Activated CD8-positive, alpha-beta memory T cell treated with anti-CD3 and anti-CD28 coated beads, Interleukin-2, amount 50 U/mL, for 1 hour (primary cell): ENCODE measurements around the gene FAM114A1.
"Not testable (repeated sequence)": the region's sequence is repeated elsewhere in the genome, so short reads cannot be mapped to it uniquely, and the experiment has no call there.

Experiments used
- DNase-seq: peaks from one replicate; pipeline ENCODE4 v3.0.0-alpha.2; 2020; ENCODE audit errors: extremely low read depth

Gene FAM114A1

DNA sequence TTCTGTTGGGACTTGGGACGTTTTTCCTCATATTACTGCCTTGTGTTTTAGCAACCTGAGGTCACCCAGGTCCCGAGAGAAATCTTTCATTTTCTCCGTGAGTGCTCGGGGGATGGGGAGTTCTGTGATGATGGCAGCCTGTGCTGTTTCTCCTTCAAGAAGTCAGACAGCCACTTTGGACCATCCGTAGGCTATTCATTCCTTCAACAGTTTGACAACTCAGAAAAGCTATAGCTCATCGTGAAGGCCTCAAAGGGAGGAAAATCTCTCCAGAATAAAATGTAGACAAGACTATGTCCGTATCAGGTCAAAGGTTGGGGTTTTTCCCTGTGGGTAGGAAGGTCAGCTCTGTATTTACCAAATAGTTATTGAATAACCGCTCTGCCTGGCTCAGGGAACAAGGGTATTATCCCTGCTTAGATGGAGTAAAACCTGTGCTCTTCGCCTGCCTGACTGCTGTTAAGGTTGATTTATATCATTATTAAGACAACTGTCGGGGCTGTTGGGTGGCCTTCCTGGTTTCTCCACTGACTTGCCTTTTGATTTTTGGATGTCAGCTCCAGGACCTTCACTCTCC is 36.6 kb downstream of the FAM114A1 start:
- DNase-seq, result no peak

DNA sequence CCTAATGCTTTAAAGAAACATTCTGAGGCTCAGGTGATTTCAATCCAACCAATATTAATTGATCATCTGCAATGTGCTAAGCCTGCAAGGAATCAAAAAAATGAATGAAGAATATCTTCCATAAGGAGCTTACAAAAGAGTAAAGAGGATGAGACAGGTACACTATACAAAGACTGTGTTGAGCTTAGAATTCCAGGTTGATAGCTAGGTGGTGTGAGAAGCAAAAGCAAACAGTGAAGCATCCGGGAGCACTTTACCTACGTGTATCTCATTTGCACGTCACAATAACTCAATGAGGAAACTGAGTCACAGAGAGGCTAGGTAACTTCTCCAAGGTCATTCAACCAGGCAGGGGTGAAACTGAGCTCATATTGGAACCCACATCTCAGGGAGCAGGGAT is 37.1 kb downstream of the FAM114A1 start:
- DNase-seq, result no peak

DNA sequence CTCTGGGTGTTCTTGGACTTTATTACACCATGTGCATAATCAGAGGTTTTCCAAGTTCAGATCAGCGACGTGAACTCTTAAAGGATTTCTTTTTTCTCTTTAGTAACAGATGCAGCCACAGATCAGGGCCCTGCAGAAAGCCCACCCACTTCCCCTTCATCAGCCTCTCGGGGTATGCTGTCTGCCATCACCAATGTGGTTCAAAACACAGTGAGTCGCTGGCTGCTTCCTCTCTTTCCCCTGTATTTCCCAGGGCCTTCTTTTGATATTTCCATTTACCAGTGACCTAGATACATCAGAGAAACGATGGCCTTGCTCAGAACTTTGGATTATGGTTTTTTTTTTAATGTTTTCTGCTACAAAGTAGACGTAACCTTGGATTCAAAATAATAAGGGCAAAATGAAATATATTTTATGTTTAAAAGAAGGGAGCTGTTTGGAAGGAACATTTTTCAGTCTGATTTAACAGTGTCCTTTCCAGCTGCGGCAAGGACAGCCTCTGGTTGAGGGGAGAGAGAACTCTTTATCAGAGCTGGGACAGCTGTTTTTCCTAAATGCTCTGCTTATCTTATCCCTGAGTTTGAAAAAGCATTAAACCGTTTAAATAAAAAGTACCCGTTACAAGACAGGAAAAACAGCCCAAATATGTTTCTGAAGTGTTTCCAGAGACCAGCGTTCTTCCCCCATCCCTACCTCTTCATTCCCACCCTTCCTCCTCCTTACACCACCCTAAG is 38.2 kb downstream of the FAM114A1 start:
- DNase-seq, result no peak

DNA sequence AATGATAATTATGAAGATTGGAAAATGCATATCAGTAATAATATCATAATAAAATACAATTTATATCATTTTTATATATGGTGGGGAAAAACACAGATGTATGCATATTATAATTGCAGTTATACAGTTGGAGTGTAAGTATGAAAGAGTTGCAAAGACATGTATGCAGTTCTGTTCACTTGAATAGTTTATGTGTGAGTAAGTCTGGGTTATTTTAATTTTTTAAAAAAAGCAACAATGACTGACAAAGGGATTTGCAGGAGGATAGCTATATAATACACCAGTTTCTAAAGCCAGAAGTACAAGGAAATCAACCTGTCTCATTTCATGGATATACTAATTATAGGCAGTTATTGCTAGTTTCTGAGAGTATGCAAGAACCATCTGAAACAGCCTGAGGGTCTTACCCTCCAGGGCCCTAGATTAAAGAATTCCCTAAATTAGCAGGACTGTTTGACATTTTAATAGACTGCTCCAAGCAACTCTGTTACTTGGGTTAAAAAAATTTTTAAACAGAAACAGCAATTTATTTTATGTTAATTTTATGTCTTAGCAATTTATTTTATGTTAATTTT is 40.2 kb downstream of the FAM114A1 start:
- no peak for DNase-seq

DNA sequence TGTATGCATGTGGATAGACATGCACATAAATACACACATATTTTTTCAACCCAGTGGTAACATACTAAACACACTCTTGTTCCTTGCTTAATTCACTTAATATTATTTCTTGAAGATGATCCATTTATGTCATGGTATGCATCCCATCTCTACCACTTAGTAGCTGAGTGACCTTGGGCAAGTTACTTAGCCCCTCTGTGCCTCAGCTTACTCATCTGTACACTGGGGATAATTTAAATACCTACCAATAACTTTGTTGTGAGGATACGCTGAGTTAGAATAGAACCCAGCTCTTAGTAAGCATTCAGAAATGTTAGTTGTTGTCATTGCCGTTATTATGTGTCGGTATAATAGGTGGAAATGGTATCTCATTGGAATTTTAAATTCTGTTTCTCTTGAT is 41.4 kb downstream of the FAM114A1 start:
- DNase-seq, result no peak

DNA sequence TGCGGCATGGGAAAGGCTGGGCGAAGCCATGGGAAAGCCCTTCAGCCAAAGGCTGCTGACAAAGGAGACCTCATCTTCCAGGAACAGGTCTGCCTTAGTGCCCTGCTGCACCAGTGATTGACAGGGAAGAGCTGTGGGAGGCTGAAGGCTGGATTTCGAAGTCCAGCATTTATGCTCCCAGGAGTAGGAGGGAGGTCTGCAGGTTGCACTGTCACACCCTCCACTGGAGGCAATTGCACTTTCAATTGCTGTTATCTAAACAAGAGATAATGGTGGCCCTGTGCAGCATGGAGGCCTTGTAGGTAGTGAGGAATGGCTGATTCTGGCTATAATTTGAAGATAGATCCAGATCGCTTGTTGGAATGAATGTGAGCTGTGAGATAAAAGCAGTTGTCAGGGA is 43.7 kb downstream of the FAM114A1 start:
- DNase-seq, result no peak

DNA sequence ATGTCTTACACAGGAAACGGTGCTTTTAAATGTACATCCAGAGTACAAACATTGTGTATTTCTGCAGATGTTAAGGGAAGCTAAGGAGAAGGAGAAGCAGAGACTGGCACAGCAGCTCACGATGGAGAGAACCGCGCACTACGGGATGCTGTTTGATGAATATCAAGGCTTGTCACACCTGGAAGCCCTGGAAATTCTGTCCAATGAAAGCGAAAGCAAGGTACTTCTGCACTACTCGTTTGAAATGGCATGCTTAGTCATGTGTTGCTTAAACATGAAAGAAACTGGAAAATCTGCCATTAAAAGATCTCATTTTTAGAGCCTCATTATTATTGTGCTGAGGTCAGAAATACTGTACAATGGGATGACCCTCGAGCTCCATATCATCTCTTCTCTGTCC is 47.2 kb downstream of the FAM114A1 start:
- DNase-seq, result no peak

DNA sequence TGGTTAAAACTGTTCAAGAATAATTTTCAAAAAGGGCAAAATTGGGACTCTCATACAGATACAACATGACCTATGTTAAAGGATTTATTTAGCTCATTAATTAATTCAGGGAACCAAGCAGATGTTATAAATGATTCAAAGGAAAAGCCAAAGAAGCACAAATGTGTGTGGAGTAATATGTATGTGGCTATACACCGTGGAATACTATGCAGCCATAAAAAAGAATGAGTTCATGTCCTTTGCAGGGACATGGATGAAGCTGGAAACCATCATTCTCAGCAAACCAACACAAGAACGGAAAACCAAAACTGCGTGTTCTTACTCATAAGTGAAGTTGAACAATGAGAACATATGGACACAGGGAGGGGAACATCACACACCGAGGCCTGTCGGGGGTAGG is 48.7 kb downstream of the FAM114A1 start:
- not testable (repeated sequence) for DNase-seq

DNA sequence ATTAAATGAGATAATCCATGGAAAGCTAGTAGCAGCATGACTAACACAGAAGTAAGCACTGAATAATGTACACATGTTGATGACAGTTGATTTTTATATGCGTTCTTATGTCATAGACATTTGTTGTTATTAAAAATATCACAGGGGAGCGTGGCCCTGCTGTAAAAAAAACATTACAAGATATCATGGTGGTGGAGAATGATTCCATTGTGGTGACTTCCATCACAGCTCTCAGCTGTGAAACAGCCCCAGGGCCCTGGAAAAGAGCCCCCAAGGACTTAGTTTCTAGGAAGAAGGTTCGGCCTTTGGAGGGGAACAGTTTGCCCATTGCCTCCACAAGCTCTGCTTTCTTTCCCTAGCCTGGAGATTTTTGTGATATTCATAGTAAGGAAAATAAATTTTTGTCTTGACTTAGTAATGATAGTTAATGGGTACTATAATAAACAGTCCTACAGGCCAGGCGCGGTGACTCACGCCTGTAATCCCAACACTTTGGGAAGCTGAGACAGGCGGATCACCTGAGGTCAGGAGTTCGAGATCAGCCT is 49.9 kb downstream of the FAM114A1 start:
- DNase-seq, result no peak

DNA sequence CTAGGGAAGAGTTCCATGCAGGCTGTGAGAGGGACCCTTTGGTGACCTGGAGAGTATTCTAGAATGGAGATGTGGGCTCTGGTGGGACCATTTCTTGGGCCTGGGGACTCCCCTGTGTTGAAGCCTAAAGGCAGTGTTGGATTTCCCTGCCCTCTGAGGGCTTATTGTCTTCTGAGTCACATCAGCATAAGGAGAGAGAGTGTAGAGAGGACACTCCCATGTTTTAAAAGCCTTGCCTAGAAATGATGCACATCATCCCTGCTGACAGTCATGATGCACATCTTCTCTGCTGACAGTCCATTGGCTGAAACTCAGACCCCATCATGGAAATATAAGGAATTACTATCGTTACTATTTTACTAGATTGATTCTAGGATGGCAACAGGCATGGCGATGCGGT is 51.9 kb downstream of the FAM114A1 start:
- no peak for DNase-seq

DNA sequence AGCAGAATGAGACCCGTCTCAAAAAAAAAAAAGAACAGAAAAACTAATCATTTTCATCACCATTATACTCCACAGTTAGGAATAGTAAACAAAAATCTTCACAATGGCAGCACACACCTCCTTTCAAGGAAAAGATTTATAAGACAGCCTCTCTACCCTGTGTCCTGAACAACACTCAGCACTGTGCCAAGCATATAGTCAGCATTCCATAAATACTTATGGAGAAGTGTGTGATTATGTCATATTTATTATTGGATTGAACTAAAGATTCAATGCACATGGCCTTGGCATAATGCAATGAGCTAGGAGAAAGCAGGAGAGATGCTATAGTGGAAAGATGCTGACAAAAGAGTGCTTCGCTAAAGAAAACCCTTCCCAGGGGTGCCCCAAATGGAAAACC is 52.6 kb downstream of the FAM114A1 start:
- no peak for DNase-seq

DNA sequence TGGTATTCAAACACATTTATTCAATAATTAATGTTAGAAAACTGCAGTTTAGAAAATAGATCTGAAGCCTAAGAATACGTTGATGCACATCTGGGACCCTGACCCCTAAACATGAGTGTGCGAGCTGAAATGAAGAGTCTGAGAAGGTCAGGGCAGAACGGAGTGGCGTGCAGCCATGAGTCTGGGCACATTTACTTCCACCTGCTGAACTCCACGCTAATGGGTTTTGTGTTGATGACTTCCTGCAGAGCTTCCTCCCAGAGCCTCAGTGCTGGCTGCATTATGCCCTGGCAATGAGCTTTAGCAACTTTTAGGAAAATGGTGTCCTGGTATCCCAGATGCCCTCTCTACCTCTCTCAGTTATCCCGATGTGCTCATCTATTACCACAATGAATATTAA is 53.1 kb downstream of the FAM114A1 start:
- no peak for DNase-seq

DNA sequence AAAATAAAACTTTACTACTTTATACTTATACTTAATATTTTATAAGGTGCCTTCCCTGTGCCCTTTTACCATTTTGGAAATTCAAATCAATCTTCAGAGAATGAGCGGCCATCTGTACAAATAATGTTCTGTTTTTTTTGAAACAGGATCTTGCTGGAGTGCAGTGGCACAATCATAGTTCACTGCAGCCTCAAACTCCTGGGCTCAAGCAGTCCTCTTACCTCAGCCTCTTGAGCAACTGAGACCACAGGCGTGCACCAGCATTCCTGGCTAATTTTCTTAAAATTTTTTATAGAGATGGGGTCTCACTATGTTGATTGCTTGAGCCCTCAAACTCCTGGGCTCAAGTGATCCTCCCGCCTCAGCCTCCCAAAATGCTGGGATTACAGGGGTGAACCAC is 53.5 kb downstream of the FAM114A1 start:
- DNase-seq, result no peak

DNA sequence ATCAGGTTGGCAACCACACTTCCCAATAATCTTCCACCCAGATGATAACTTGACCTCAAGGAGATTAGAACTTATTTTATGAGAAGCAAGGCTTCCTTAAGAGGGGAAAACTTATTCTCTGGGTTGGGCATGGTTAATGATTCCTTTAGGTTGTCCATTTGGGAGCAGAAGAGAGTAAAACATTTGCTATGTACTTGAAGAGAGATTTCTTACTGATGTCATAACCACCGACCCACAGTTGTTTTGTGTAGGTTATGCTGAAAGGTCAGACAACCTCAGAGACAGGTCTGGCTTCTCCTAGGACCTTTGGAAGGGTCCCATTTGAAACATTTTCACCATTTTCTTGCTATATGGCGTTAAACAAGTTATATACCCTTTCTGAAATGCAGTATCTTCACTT is 56.1 kb downstream of the FAM114A1 start:
- no peak for DNase-seq

DNA sequence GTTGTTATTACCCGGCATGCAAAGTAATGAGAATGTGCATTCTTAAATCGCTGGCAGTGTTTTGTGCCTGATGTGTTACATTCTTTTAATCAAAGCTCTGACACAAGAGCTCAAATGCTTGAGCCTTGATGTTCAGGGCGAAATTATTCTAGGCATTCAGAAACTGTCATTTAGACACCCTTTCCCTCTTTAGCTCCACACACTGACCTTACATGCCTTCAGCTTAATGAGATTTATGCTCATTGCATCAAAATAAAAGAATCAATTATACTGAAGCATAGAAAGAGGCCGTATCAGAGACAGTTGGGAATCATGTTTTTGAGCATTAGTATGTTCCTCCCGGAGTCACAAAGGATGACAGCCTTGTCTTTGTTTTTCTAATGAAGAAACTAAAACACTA is 56.7 kb downstream of the FAM114A1 start:
- DNase-seq, result no peak

DNA sequence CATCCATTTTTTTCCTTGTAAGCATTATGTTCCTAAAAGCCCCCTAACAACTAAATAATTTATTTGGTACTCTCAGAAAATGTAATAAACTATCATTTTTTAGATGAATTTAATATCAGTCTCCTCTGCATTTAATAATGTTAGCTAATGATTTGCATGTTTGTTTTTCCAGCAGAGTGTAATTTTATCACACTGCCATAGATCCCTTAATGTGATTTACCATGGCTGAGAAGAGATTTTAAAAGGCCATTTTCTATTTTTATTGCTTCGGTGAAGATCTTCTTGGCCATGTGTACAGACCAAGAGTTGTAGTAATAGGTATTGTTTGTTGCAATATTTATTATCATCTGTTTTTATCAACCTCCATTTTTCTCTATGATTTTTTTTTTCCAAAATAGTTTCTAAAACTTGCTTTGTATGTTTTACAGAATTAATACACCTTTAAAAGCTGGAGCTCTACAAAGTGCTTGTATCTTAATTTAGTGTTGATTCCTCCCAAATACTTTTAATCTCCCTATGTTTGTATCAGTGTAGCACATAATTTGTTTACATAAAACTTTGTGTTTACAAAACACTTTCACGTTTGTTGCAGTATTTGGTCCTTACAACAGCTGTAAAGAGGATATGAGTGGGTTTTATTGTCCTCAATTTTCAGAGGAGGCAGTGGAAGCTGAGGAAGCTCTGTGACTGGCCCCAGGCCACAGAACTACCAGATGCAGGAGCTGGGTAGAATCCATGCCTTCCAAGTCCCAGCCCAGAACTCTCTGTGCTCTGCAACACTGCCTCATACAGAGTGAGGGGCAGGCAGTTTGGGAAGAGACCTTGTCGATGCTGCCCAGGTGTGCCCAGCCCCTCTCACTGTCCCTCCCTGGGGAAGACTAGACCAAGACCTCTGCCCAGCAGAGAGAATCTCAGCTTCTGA is 58.1 kb downstream of the FAM114A1 start:
- DNase-seq, result no peak

DNA sequence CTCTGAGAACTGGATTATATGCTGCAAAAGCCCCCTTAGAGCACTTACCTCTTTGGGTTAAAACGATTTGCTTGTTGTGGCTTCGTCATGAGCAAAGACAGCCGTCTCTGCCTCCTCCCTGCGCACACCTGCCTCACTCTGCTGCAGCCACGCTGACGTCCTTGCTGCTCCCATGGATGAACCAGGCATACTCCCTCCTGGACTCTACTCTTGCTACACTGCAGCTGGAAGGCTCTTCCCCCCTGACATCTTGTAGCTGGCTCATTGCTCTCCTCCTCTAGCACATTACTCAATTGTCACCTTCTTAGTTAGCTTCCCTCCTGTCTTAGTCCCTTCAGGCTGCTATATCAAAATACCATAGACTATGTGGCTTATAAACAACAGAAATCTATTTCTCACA is 59.3 kb downstream of the FAM114A1 start:
- no peak for DNase-seq

DNA sequence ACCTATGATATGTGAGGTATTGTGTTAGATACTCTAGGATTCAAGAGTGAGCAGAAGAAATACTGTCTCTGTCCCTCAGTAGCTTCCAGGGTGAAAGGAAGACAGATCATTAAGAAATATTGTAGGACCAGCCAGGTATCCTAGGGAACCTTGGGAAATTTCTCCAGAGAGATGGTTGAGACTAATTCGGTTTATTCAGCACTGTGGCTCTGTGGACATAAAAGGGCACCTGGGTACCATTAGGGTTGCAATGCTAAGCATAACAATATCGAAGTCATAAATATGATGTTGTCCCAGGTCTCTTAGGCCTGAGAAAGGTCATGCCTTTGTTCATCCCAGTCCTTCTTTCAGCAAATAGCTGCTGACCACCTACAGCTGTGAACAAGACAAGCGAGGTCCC is 61.0 kb downstream of the FAM114A1 start:
- no peak for DNase-seq

DNA sequence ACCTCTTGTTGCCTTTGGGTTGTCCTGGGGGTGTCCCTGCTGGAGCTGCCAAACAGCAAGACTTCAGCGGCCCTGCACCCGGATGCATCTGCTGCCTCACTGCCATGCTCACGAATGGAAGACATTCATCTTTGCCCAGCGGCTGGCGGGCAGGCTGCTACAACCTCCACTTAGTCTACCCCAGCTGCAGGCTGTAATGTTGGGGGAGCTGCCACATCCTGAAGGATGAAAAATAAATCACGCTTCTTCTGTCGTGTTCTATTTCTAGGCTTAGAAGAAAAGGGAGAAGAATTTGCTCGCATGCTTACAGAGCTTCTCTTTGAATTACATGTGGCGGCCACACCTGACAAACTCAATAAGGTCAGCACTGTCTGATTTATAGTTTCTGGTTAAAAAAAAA is 61.4 kb downstream of the FAM114A1 start:
- no peak for DNase-seq

DNA sequence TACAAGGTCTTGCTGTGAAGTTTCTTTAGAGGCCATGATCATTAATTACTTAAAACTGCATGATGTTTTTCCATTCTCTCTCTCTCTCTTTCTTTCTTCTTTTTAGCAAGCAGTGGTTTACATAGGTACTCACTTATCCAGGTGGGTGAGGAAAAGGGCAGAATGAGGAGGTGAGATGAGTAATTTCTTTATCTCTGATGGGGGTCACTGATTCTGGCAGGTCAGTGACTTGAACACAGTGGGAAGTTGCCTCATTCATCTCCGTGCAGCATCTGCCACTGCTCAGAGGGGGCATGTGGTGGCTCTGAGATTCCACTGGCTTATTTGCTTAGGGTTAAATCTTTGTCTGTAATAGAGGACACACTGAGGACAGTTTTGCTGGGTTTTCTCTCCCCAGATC is 62.6 kb downstream of the FAM114A1 start:
- DNase-seq, result no peak

DNA sequence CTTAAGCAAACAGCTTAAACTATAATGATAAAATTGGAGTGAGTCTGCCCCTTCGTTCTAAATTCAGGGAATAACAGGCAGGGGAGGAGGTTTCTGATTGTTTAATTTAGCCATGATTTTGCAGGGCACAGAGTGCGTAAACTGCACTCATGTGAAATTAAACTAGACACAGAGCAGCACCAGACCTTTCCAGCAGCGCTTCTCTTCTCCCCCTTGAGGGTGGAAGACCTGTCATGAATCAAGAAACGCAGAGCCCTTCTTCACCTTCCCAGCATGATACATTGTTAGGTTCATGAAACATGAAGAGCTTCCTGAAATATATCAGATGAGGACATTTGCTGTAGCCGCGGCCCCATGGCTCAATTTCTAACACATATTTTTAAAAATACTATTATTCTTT is 63.1 kb downstream of the FAM114A1 start:
- no peak for DNase-seq

DNA sequence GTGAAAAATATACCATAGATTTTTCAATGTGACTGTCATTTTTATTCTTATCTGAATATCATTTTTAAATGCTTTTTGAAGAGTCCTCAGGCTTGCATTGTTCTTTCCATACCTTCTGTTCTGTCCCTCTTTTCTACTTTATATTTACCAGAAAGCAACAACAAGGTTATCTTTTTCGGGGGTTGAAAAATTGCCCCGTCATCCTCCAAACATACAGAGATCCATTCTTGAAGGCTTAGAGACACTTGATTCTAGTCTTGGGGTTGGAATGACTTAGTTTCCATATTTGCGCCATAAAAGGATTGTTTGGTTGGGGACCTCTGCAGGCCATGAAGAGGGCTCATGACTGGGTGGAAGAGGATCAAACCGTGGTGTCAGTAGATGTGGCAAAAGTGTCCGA is 63.5 kb downstream of the FAM114A1 start:
- DNase-seq, result no peak
